K562 (cell line): ENCODE data around the gene FYTTD1. TPM values are rescaled to one million over a fixed set of nuclear protein-coding genes. Genes with fewer than 3 reads are reported as not detected.

Experiments
- ATAC-seq: fragments of 200-7000 bp; cut with Tn5 transposase; 3 replicates; pipeline ENCODE4 v1.9.1; 2020; ENCODE audit warnings: moderate library complexity
- BruUV-seq: library from RNA; stranded (reverse); fragments of 400-500 nt; replicated peaks from 2 replicates; lab custom pipeline; 2021; lab: Mats Ljungman, UMichigan
- CTCF ChIA-PET: fragments of 300-600 bp; formaldehyde crosslinking; extraction: SDS; loops from one replicate; lab custom pipeline; 2021; ENCODE audit warnings: low intra/inter-chr PET ratio; lab: Yijun Ruan, JAX
- POLR2A ChIA-PET: fragments of 300-600, 350-650 bp; sonication (Branson Sonifier 250); formaldehyde crosslinking; extraction: SDS; loops from one replicate; lab custom pipeline; 2021; ENCODE audit warnings: antibody characterized with exemption, inconsistent platforms; lab: Yijun Ruan, JAX
- DNase-seq, 4 experiments: peaks; one replicate each; pipeline versions ENCODE4 v3.0.0 to v3.0.0-alpha.2; 2011 to 2018; ENCODE audit warnings: low spot score in 3 of 4, mixed read lengths in 3 of 4; ENCODE audit errors: extremely low read depth in 1 of 4
- FAIRE-seq: peaks from 2 replicates; lab custom pipeline; 2011; peaks lifted over from hg19 to GRCh38; lab: Jason Lieb, UNC
- H2AFZ ChIP-seq: 2 replicates; pipeline ENCODE4 v1.6.0; 2011; ENCODE audit warnings: low read depth, low read length, control low read depth, inconsistent platforms
- H3K27ac ChIP-seq: fragments of 200-600 bp; 3 replicates; pipeline ENCODE4 v1.8.0; 2011; ENCODE audit warnings: low read depth, mild to moderate bottlenecking, control low read depth, inconsistent platforms, low read length, moderate library complexity, mixed read lengths; ENCODE audit errors: extremely low read depth
- H3K27me3 ChIP-seq, 2 experiments: fragments of 300-600 bp in 1 of 2; 2 replicates in 1 of 2; 3 replicates in 1 of 2; pipeline versions ENCODE4 v1.6.0 to v1.8.0; 2011; ENCODE audit warnings: inconsistent platforms in 2 of 2, low read length in 2 of 2, mild to moderate bottlenecking in 1 of 2, mixed read lengths in 1 of 2, moderate library complexity in 1 of 2; ENCODE audit not compliant: control insufficient read depth in 2 of 2, insufficient read depth in 2 of 2
- H3K36me3 ChIP-seq: fragments of 300-600 bp; 3 replicates; pipeline ENCODE4 v1.8.0; 2011; ENCODE audit warnings: mild to moderate bottlenecking, low read length, inconsistent platforms; ENCODE audit not compliant: control insufficient read depth, insufficient read depth
- H3K4me1 ChIP-seq, 2 experiments: fragments of 200-600 bp in 1 of 2; replicated peaks in 1 of 2; 2 replicates in 1 of 2; 3 replicates in 1 of 2; pipeline versions ENCODE4 v1.5.1 to v1.8.0; 2011; ENCODE audit warnings: inconsistent platforms in 2 of 2, low read length in 2 of 2, mild to moderate bottlenecking in 1 of 2, mixed read lengths in 1 of 2, moderate library complexity in 1 of 2; ENCODE audit not compliant: control insufficient read depth in 2 of 2, insufficient read depth in 2 of 2
- H3K4me2 ChIP-seq: 2 replicates; pipeline ENCODE4 v1.6.1; 2011; ENCODE audit warnings: low read length, control low read depth, inconsistent platforms, mixed read lengths; ENCODE audit not compliant: insufficient read depth
- H3K4me3 ChIP-seq: fragments of 200-600 bp; sonication (generic), shearing (Covaris generic); 2 replicates; pipeline ENCODE4 v1.5.1; 2016; ENCODE audit warnings: control low read depth, inconsistent platforms
- H3K79me2 ChIP-seq: fragments of 200-600 bp; 3 replicates; pipeline ENCODE4 v1.8.0; 2011; ENCODE audit warnings: low read length, inconsistent platforms; ENCODE audit not compliant: control insufficient read depth, insufficient read depth
- H3K9ac ChIP-seq, 2 experiments: 2 replicates each; pipeline versions ENCODE4 v1.6.0 to v1.6.1; 2011; ENCODE audit warnings: low read depth in 2 of 2, low read length in 2 of 2, control low read depth in 1 of 2, inconsistent platforms in 1 of 2, mild to moderate bottlenecking in 1 of 2, mixed read lengths in 1 of 2; ENCODE audit not compliant: insufficient read depth in 1 of 2
- H3K9me1 ChIP-seq: one replicate; pipeline ENCODE4 v1.6.0; 2011; ENCODE audit warnings: inconsistent platforms, mild to moderate bottlenecking, low read length, moderate library complexity; ENCODE audit not compliant: control insufficient read depth, insufficient read depth
- H3K9me3 ChIP-seq: replicated peaks from 2 replicates; pipeline ENCODE4 v1.5.1; 2011; ENCODE audit warnings: low read depth, low read length, inconsistent platforms; ENCODE audit not compliant: control insufficient read depth, insufficient read depth
- H4K20me1 ChIP-seq: replicated peaks from 2 replicates; pipeline ENCODE4 v1.6.1; 2011; ENCODE audit warnings: low read length, inconsistent platforms, mixed read lengths; ENCODE audit not compliant: control insufficient read depth, insufficient read depth
- CC2D1A ChIP-seq: fragments of 450-650 bp; IDR thresholded peaks from 2 replicates; pipeline ENCODE4 v1.6.1; 2017; ENCODE audit warnings: mild to moderate bottlenecking
- FIP1L1 ChIP-seq: fragments of 200-400 bp; formaldehyde crosslinking; IDR thresholded peaks from 2 replicates; pipeline ENCODE4 v1.6.1; 2018; ENCODE audit warnings: mild to moderate bottlenecking, low read depth, low read length; ENCODE audit not compliant: poor library complexity, severe bottlenecking
- HIVEP1 ChIP-seq: fragments of 250-450 bp; sonication (Bioruptor Pico); IDR thresholded peaks from 2 replicates; pipeline ENCODE4 v1.4.0; 2020; ENCODE audit warnings: mild to moderate bottlenecking
- HNRNPL ChIP-seq: fragments of 200-400 bp; formaldehyde crosslinking; IDR thresholded peaks from 2 replicates; pipeline ENCODE4 v1.6.1; 2017; ENCODE audit warnings: low read depth, mild to moderate bottlenecking, low read length
- MXI1 ChIP-seq: IDR thresholded peaks from 2 replicates; pipeline ENCODE4 v1.6.1; 2011; ENCODE audit warnings: low read depth, mild to moderate bottlenecking, improper control_type of control experiment, low read length
- RAD21 ChIP-seq, 2 experiments: fragments of 250-450 bp in 1 of 2; fragments of 450-650 bp in 1 of 2; sonication (Bioruptor Pico) in 1 of 2; formaldehyde crosslinking in 1 of 2; IDR thresholded peaks in 1 of 2; conservative IDR thresholded peaks in 1 of 2; 2 replicates each; pipeline versions ENCODE4 v1.4.0 to v1.8.0; 2020 to 2022; ENCODE audit warnings: mild to moderate bottlenecking in 2 of 2, moderate library complexity in 1 of 2
- RBFOX2 ChIP-seq: fragments of 200-400 bp; formaldehyde crosslinking; IDR thresholded peaks from 2 replicates; pipeline ENCODE4 v1.6.1; 2017; ENCODE audit warnings: low read depth, mild to moderate bottlenecking, low read length, moderate library complexity
- SREBF2 ChIP-seq: sonication (generic); formaldehyde crosslinking; IDR thresholded peaks from 2 replicates; pipeline ENCODE4 v1.4.0; 2020; ENCODE audit warnings: mild to moderate bottlenecking, missing genetic modification reagents
- ZNF586 ChIP-seq: fragments of 450-650 bp; formaldehyde crosslinking; conservative IDR thresholded peaks from 2 replicates; pipeline ENCODE4 v1.4.0; 2020; ENCODE audit warnings: mild to moderate bottlenecking, moderate library complexity
- ZNF707 ChIP-seq: fragments of 250-450 bp; sonication (Bioruptor Pico); conservative IDR thresholded peaks from 2 replicates; pipeline ENCODE4 v1.8.0; 2022; ENCODE audit warnings: inconsistent platforms, mild to moderate bottlenecking, moderate library complexity
- WGBS: fragments of 100-300 bp; shearing (Covaris generic); methylation state at CpG from one replicate; pipeline ENCODE4 v1.1.6; 2016; ENCODE audit warnings: low coverage, mixed read lengths; ENCODE audit not compliant: insufficient coverage; ENCODE audit errors: missing lambda C conversion rate; 5-methylcytosine and 5-hydroxymethylcytosine counted together
- in situ Hi-C: fragments of 300-500 bp; cut with MboI; formaldehyde crosslinking; loops from 4 replicates; pipeline ENCODE4 v1.15.0; 2018; ENCODE audit warnings: inconsistent platforms, mixed read lengths
- intact Hi-C: fragments of 100-400 bp; cut with micrococcal nuclease; formaldehyde crosslinking; loops from 2 replicates; pipeline ENCODE4 v1.14.2; 2022
- polyA plus RNA-seq, 8 experiments: library from polyadenylated mRNA; depleted of rRNA in 4 of 8; stranded (reverse) in 5 of 8; unstranded in 3 of 8; fragments of >200 nt; fragmentation: Nextera tagmentation in 2 of 8; fragmentation: Illumina TruSeq in 1 of 8; extraction: Ambion mirVana in 2 of 8; extraction: Trizol in 1 of 8; gene quantifications; 2 replicates each; pipeline versions ENCODE4 v1.2.1 to v1.2.3, GENCODE V29; 2011 to 2014; ENCODE audit warnings: inconsistent platforms in 1 of 8, missing spikeins in 1 of 8
- total RNA-seq, 7 experiments: library from RNA; depleted of rRNA in 6 of 7; stranded (reverse); fragments of >200 nt in 6 of 7; fragmentation: Illumina TruSeq in 2 of 7; extraction: Trizol in 2 of 7; gene quantifications; 2 replicates each; pipeline versions ENCODE4 v1.2.1 to v1.2.3, GENCODE V29; 2011 to 2021; ENCODE audit warnings: low replicate concordance in 1 of 7

The FYTTD1 gene
- total and polyA plus RNA-seq, 9 of the 15 experiments (the other 6 are each of a cell fraction or from before 2014, with no cell fraction given) = 35.7 to 106 (median 76.3) TPM

- H3K9ac ChIP-seq = no peak overlapping the region
- no peaks in the 10 kb centered on the region for H3K79me2 ChIP-seq
- H3K4me1 ChIP-seq = peaks cover 0 to 3% of the 10 kb centered on the region in 2 experiments; a peak in 1 of 5 replicates
- no peak overlapping the region for H3K4me2 ChIP-seq
- BruUV-seq = no TSS peak
- intact Hi-C loops (no loop called here), in situ Hi-C loops (no loop called here)
- TF ChIP-seq HIVEP1 (no peak), CC2D1A (no peak)
- ATAC-seq = no peak
- no peak for DNase-seq
- no peaks in the 10 kb centered on the region for H4K20me1 ChIP-seq
- no peak overlapping the region for H3K4me3 ChIP-seq
- H3K27ac ChIP-seq = no peak overlapping the region
- H3K36me3 ChIP-seq = peaks cover 21% of the 10 kb centered on the region; the same call in 2 of the 3 replicates
- FAIRE-seq = no peak
- POLR2A ChIA-PET = interaction anchor here (0.6 kb wide), 1 partner anchor 11 kb away, joined by 4 read pairs; no protein-coding TSS in a partner anchor
- no peaks in the 10 kb centered on the region for H3K9me3 ChIP-seq
- WGBS = 75% methylated on average over 8 of the region's 8 CpGs
- CTCF ChIA-PET = no interaction called here
- H3K9me1 ChIP-seq = no peaks in the 10 kb centered on the region
- no peaks in the 10 kb centered on the region for H3K27me3 ChIP-seq
- no peak overlapping the region for H2AFZ ChIP-seq
These were observed 30.8 kb upstream of the FYTTD1 start for GRCh38 chr3:197718891-197719290.

DNA sequence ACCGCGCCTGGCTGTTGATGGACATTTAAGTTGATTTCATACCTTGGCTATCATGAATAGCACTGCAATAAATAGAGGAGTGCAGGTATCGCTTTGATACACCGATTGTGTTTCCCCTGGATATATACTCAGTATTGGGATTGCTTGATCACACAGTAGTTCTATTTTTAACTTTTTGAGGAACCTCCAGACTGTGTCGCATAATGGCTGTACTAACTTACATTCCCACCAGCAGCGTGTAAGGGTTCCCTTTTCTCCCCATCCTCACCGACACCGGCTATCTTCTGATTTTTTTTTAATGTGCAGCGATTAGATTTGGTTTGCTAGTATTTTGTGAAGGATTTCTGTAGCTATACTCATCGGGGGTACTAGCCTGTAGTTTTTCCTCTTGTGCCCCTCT is 29.0 kb upstream of the FYTTD1 start:
- DNase-seq = no peak
- ATAC-seq = no peak
- ChIA-PET CTCF (no interaction called here), POLR2A (interaction anchor here (1.6 kb wide), 1 partner anchor 9 kb away, joined by 5 read pairs; no protein-coding TSS in a partner anchor)
- no peak for FAIRE-seq
- Histone ChIP-seq H3K36me3 (peaks cover 11% of the 10 kb centered on the region; the same call in 1 of the 3 replicates), H3K9me1 (no peaks in the 10 kb centered on the region), H4K20me1 (no peaks in the 10 kb centered on the region), H3K27ac (no peak overlapping the region), H3K4me3 (no peak overlapping the region), H3K4me1 (peaks cover 0 to 3% of the 10 kb centered on the region in 2 experiments; a peak in 1 of 5 replicates), H3K9me3 (no peaks in the 10 kb centered on the region), H2AFZ (no peak overlapping the region), H3K79me2 (0 out of 3 replicates have a peak, but pooled peaks cover 7% of the 10 kb centered on the region), H3K9ac (no peak overlapping the region), H3K27me3 (no peaks in the 10 kb centered on the region), H3K4me2 (no peak overlapping the region)
- WGBS = 98% methylated on average over 10 of the region's 10 CpGs
- no TSS peak for BruUV-seq
- in situ Hi-C loops = no loop called here
- intact Hi-C loops = no loop called here
- TF ChIP-seq MXI1 = no peak
- TF ChIP-seq ZNF707 (CRISPR knock-in tag) = no peak
- no peak for TF ChIP-seq HNRNPL
- TF ChIP-seq SREBF2 (CRISPR knock-in tag) = no peak
- TF ChIP-seq RBFOX2 = no peak
- no peak for TF ChIP-seq FIP1L1
- no peak for TF ChIP-seq ZNF586
- no peak for TF ChIP-seq RAD21 (CRISPR knock-in tag; conservative IDR thresholded peaks at IDR 0.05 in 1 of 2, IDR thresholded peaks at IDR 0.05 in 1 of 2)
